Neural cell (in vitro differentiated cells): ENCODE measurements around the gene MIGA2. TPM values are rescaled to one million over a fixed set of nuclear protein-coding genes. Genes with fewer than 3 reads are reported as not detected.

Experiments
- H2AFZ ChIP-seq: fragments of 200-600, 300-800 bp; sonication (generic), shearing (Covaris generic); 2 replicates; pipeline ENCODE4 v1.6.0; 2014; ENCODE audit warnings: low read depth, mild to moderate bottlenecking, antibody characterized with exemption, low read length, moderate library complexity
- H3F3A ChIP-seq: fragments of 200-600 bp; shearing (Covaris generic); 2 replicates; pipeline ENCODE4 v1.6.1; 2016; ENCODE audit warnings: mild to moderate bottlenecking, moderate library complexity, mixed read lengths, antibody characterized with exemption, low read length; ENCODE audit not compliant: insufficient read depth, poor library complexity, severe bottlenecking
- H3K27ac ChIP-seq: fragments of 200-600, 300-800 bp; sonication (generic), shearing (Covaris generic); 2 replicates; pipeline ENCODE4 v1.5.1; 2014; ENCODE audit warnings: mild to moderate bottlenecking, low read length, moderate library complexity
- H3K27me3 ChIP-seq: fragments of 300-800, 200-600 bp; sonication (generic), shearing (Covaris generic); 2 replicates; pipeline ENCODE4 v1.6.0; 2014; ENCODE audit warnings: mild to moderate bottlenecking, low read depth, low read length, moderate library complexity; ENCODE audit not compliant: insufficient read depth
- H3K36me3 ChIP-seq: fragments of 300-800, 200-600 bp; sonication (generic), shearing (Covaris generic); 2 replicates; pipeline ENCODE4 v1.5.1; 2014; ENCODE audit warnings: mild to moderate bottlenecking, antibody characterized with exemption, low read length, moderate library complexity; ENCODE audit not compliant: insufficient read depth
- H3K4me2 ChIP-seq: fragments of 300-800, 200-600 bp; sonication (generic), shearing (Covaris generic); 2 replicates; pipeline ENCODE4 v1.6.0; 2014; ENCODE audit warnings: mild to moderate bottlenecking, low read length
- H3K4me3 ChIP-seq: fragments of 300-800, 200-600 bp; sonication (generic), shearing (Covaris generic); 2 replicates; pipeline ENCODE4 v1.5.1; 2014; ENCODE audit warnings: mild to moderate bottlenecking, low read length, moderate library complexity
- H3K79me2 ChIP-seq: fragments of 200-600 bp; shearing (Covaris generic); replicated peaks from 2 replicates; pipeline ENCODE4 v1.6.0; 2014; ENCODE audit warnings: mild to moderate bottlenecking, low read length, moderate library complexity; ENCODE audit not compliant: insufficient read depth
- H3K9ac ChIP-seq: fragments of 300-800, 200-600 bp; sonication (generic), shearing (Covaris generic); 2 replicates; pipeline ENCODE4 v1.6.1; 2016; ENCODE audit warnings: mild to moderate bottlenecking, low read length, mixed read lengths
- H3K9me2 ChIP-seq: fragments of 200-600 bp; shearing (Covaris generic); 2 replicates; pipeline ENCODE4 v1.6.1; 2016; ENCODE audit warnings: mild to moderate bottlenecking, low read length, mixed read lengths; ENCODE audit not compliant: insufficient read depth
- H3K9me3 ChIP-seq: fragments of 200-600, 300-800 bp; sonication (generic), shearing (Covaris generic); 2 replicates; pipeline ENCODE4 v1.6.1; 2016; ENCODE audit warnings: mild to moderate bottlenecking, mixed run types, low read length, moderate library complexity, mixed read lengths
- H4K20me1 ChIP-seq: fragments of 200-600 bp; shearing (Covaris generic); 2 replicates; pipeline ENCODE4 v1.6.1; 2016; ENCODE audit warnings: mild to moderate bottlenecking, mixed run types; ENCODE audit not compliant: insufficient read depth
- CTCF ChIP-seq: fragments of 450-650 bp; IDR thresholded peaks from 2 replicates; pipeline ENCODE4 v1.5.1; 2014; ENCODE audit warnings: antibody characterized with exemption, mild to moderate bottlenecking, moderate library complexity; ENCODE audit not compliant: poor library complexity, severe bottlenecking
- EP300 ChIP-seq: fragments of 450-650 bp; conservative IDR thresholded peaks from 2 replicates; pipeline ENCODE4 v1.6.1; 2014; ENCODE audit warnings: antibody characterized with exemption, mild to moderate bottlenecking, moderate library complexity; ENCODE audit not compliant: poor library complexity, severe bottlenecking
- EZH2 ChIP-seq: fragments of 200-600, 300-800 bp; shearing (Covaris generic), sonication (generic); IDR thresholded peaks from 2 replicates; pipeline ENCODE4 v1.6.1; 2014; ENCODE audit warnings: antibody characterized with exemption, low read length, borderline replicate concordance, mild to moderate bottlenecking; ENCODE audit not compliant: insufficient read depth, poor library complexity, severe bottlenecking
- MXI1 ChIP-seq: fragments of 450-650 bp; conservative IDR thresholded peaks from 2 replicates; pipeline ENCODE4 v1.6.1; 2014; ENCODE audit warnings: antibody characterized with exemption, mild to moderate bottlenecking; ENCODE audit not compliant: poor library complexity, severe bottlenecking
- POLR2AphosphoS5 ChIP-seq: IDR thresholded peaks from 2 replicates; pipeline ENCODE4 v1.6.1; 2012
- RAD21 ChIP-seq: fragments of 450-650 bp; conservative IDR thresholded peaks from 2 replicates; pipeline ENCODE4 v1.6.1; 2014; ENCODE audit warnings: antibody characterized with exemption, mild to moderate bottlenecking, moderate library complexity
- SMC3 ChIP-seq: fragments of 450-650 bp; conservative IDR thresholded peaks from 2 replicates; pipeline ENCODE4 v1.6.1; 2014; ENCODE audit warnings: antibody characterized with exemption, mild to moderate bottlenecking, moderate library complexity; ENCODE audit not compliant: poor library complexity
- TAF1 ChIP-seq: IDR thresholded peaks from 2 replicates; pipeline ENCODE4 v1.6.1; 2012; ENCODE audit warnings: low read depth
- polyA plus RNA-seq: library from polyadenylated mRNA; depleted of rRNA; stranded (reverse); fragments of >200 nt; gene quantifications from 2 replicates; pipeline ENCODE4 v1.2.3, GENCODE V29; 2014
- TF ChIP-seq, protein P1 (sequence below): IDR thresholded peaks from 2 replicates; pipeline ENCODE4 v1.6.1; 2012; ENCODE audit warnings: borderline replicate concordance

Gene MIGA2
- polyA plus RNA-seq, 1 donor from 2014 or later = 42.4 TPM

DNA sequence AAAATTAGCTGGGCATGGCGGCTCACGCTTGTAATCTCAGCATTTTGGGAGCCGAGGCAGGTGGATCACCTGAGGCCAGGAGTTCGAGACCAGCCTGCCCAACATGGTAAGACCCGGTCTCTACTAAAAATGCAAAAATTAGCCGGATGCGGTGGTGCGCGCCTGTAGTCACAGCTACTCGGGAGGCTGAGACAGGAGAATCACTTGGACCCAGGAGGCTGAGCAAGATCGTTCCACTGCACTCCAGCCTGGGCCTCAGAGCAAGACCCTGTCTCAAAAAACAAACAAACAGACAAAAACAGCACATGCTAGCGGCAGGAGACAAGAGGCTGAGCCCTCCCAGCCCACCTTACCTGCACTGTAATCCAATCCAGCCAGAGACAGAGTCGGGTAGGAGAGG is 43.4 kb downstream of the MIGA2 start:
- Histone ChIP-seq H3K27me3 (no peaks in the 10 kb centered on the region), H3K9me3 (no peaks in the 10 kb centered on the region), H3K4me3 (peak overlapping the region; percentile 86), H3K4me2 (no peak overlapping the region), H3K27ac (no peak overlapping the region), H3K9me2 (no peaks in the 10 kb centered on the region), H2AFZ (no peak overlapping the region), H3K9ac (no peak overlapping the region), H3K36me3 (no peaks in the 10 kb centered on the region), H3F3A (no peaks in the 10 kb centered on the region), H3K79me2 (peaks cover 18% of the 10 kb centered on the region), H4K20me1 (no peaks in the 10 kb centered on the region)
- TF ChIP-seq, protein P1, sequence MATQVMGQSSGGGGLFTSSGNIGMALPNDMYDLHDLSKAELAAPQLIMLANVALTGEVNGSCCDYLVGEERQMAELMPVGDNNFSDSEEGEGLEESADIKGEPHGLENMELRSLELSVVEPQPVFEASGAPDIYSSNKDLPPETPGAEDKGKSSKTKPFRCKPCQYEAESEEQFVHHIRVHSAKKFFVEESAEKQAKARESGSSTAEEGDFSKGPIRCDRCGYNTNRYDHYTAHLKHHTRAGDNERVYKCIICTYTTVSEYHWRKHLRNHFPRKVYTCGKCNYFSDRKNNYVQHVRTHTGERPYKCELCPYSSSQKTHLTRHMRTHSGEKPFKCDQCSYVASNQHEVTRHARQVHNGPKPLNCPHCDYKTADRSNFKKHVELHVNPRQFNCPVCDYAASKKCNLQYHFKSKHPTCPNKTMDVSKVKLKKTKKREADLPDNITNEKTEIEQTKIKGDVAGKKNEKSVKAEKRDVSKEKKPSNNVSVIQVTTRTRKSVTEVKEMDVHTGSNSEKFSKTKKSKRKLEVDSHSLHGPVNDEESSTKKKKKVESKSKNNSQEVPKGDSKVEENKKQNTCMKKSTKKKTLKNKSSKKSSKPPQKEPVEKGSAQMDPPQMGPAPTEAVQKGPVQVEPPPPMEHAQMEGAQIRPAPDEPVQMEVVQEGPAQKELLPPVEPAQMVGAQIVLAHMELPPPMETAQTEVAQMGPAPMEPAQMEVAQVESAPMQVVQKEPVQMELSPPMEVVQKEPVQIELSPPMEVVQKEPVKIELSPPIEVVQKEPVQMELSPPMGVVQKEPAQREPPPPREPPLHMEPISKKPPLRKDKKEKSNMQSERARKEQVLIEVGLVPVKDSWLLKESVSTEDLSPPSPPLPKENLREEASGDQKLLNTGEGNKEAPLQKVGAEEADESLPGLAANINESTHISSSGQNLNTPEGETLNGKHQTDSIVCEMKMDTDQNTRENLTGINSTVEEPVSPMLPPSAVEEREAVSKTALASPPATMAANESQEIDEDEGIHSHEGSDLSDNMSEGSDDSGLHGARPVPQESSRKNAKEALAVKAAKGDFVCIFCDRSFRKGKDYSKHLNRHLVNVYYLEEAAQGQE = no peak
- no peak for TF ChIP-seq RAD21
- no peak for TF ChIP-seq POLR2AphosphoS5
- TF ChIP-seq MXI1 = no peak
- no peak for TF ChIP-seq EP300
- no peak for TF ChIP-seq SMC3
- no peak for TF ChIP-seq EZH2
- TF ChIP-seq CTCF = no peak
- no peak for TF ChIP-seq TAF1

DNA sequence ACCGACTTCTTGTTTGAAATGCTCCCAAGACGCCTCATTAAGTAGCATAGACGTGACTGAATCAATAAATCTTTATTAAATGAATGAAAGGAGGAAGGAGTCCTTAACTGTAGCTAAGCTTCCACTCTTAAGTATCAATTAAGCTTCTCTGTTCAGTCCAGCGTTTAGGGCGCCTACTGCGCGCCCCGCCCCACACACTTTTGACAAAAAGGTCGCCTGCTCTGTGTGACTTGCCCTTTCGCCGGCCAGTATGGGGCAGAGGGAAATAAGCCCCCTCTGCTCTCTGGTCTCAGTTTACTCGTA is 43.8 kb downstream of the MIGA2 start:
- peak overlapping the region; percentile 18 for H2AFZ ChIP-seq
- no peaks in the 10 kb centered on the region for H3F3A ChIP-seq
- H3K79me2 ChIP-seq = peaks cover 18% of the 10 kb centered on the region
- H3K4me3 ChIP-seq = peak overlapping the region; percentile 86
- H3K4me2 ChIP-seq = peak overlapping the region; percentile 85
- no peaks in the 10 kb centered on the region for H3K9me2 ChIP-seq
- no peaks in the 10 kb centered on the region for H3K9me3 ChIP-seq
- no peak overlapping the region for H3K27ac ChIP-seq
- TF ChIP-seq MXI1 (no peak), EZH2 (no peak), POLR2AphosphoS5 (no peak), TAF1 (no peak), SMC3 (no peak), RAD21 (no peak)
- no peak overlapping the region for H3K9ac ChIP-seq
- H3K27me3 ChIP-seq = no peaks in the 10 kb centered on the region
- no peaks in the 10 kb centered on the region for H4K20me1 ChIP-seq
- H3K36me3 ChIP-seq = no peaks in the 10 kb centered on the region
